ENCODE data around the gene TBC1D4. TPM values are rescaled to one million over a fixed set of nuclear protein-coding genes. Genes with fewer than 3 reads are reported as not detected.

The TBC1D4 gene
- total and polyA plus RNA-seq, 8 donors: 16.6 to 31.7 (median 26.8) TPM

DNA sequence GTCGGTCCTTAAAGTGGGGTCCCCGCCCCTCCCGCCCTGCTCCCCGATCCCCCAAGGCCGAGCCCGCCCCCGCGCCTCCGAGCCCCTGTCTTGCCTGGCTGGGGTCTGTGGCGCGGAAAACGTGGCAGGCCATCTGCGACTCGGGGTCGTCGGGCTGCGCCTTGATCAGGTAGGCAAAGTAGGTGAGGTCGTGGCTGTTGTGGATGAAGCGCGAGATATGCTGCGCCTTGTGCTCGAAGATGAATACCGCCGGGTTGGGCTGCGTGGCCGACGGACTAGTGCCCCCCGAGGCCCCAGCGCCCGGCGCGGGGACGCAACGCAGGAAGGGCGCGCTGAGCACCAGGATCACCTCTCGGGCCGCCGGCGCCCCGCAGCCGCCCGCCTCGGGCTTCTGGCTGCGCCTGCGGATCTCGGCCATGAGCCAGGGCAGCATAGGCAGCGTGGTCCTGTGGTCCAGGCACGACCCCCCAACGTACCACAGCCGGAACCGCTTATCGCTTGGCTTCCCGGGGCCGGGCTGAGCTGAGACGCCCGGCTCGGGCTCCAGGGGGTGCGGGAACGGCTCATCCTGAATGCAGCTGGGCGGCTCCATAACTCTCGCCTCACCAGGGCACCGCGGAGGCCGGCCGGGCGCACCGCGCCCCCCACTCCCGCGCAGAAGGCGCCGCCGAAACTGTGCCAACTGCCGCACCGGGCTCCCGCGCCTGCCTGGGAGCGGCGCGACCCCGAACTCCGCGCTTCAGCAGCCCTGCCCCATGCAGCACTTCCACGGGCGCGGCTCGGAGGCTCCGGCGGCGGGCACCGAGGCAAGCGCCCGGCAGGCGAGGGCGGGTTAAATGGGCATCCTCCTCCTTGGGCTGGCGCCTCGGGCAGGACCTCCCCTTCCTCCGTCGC lies 546 bp downstream of the TBC1D4 start:
- peak overlapping the region; percentile 74 to 82 for H3K27ac ChIP-seq
- ATAC-seq (peak; percentile 36), DNase-seq (peak in 3 of 4 donors; percentile 36 to 82 (median 55))
- no peaks in the 10 kb centered on the region for H3K36me3 ChIP-seq
- TF ChIP-seq, protein P1, sequence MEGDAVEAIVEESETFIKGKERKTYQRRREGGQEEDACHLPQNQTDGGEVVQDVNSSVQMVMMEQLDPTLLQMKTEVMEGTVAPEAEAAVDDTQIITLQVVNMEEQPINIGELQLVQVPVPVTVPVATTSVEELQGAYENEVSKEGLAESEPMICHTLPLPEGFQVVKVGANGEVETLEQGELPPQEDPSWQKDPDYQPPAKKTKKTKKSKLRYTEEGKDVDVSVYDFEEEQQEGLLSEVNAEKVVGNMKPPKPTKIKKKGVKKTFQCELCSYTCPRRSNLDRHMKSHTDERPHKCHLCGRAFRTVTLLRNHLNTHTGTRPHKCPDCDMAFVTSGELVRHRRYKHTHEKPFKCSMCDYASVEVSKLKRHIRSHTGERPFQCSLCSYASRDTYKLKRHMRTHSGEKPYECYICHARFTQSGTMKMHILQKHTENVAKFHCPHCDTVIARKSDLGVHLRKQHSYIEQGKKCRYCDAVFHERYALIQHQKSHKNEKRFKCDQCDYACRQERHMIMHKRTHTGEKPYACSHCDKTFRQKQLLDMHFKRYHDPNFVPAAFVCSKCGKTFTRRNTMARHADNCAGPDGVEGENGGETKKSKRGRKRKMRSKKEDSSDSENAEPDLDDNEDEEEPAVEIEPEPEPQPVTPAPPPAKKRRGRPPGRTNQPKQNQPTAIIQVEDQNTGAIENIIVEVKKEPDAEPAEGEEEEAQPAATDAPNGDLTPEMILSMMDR (IDR thresholded peaks at IDR 0.05): no peak
- H3K9me3 ChIP-seq: no peaks in the 10 kb centered on the region
- peak overlapping the region; percentile 75 to 90 for H3K4me3 ChIP-seq
- peaks cover 3 to 19% of the 10 kb centered on the region in 2 donors for H3K4me1 ChIP-seq
- peaks cover 0 to 45% of the 10 kb centered on the region in 2 donors for H3K27me3 ChIP-seq
- intact Hi-C loops (cut with DNase I): loop anchor here in 1 of 2 donors (10.0 kb wide), 1 partner anchor 107 kb away; no protein-coding TSS in a partner anchor

DNA sequence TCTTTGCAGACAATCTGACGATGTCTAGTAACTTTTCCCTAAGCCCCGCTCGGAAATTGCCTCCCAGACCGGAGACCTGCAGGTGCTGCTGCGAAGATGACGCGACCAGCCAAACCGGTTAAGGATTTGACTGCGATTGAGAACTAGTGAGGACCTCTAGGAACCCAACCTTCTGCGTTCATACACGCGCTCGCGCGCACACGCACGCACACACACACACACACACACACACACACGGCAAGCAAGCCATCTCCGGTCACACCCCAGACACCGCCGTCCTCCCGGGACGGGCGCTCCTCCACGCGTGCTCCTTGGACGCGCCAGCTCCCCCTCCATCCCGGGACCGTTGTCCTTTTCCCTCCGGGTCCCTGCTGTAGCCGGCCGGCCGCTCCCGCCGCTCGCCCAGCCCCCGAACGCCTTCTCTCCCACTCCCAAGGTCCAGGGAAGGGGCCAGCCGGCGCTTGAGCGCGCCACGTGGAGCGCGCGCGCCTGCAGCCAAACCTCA lies 1.2 kb downstream of the TBC1D4 start:
- peak overlapping the region in 1 of 2 donors; percentile 82 for H3K27ac ChIP-seq
- TF ChIP-seq, protein P1 (IDR thresholded peaks at IDR 0.05): no peak

DNA sequence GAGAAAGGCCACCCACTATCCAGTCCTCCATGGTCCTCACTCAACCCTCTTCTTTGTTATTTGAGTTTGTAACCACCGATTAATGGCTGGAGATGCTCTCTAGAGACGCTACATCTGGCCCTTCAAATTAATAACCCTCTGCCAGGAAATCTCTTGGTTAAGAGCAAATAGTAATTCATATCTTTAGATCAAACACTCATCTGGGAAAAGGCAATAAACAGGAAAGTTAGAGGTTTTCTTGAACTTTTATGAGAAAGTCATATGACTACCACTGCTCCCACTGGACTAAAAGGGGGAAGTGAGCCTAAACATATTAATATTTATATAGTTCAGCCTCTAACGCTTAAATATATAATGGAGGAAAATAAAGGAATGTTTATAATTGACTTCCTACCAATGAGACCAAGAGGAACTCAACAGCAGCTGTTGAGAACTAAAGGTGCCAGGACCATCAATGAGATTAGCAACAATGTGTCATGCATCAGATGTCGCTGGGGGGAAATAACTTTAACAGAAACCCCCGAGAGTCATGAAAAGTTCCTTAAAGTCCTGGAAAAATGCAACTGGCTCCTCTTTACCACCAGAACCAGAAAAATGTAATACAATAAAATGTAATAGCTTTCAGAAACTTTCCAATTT lies 2.7 kb downstream of the TBC1D4 start:
- intact Hi-C loops (cut with DNase I): no loop called here
- ATAC-seq (no peak), DNase-seq (no peak)
- TF ChIP-seq, protein P1 (IDR thresholded peaks at IDR 0.05): no peak
- Histone ChIP-seq H3K27ac (no peak overlapping the region), H3K4me3 (no peak overlapping the region), H3K36me3 (no peaks in the 10 kb centered on the region), H3K27me3 (peaks cover 0 to 45% of the 10 kb centered on the region in 2 donors), H3K9me3 (no peaks in the 10 kb centered on the region), H3K4me1 (peaks cover 3 to 19% of the 10 kb centered on the region in 2 donors)

More for the DNA sequence above, 1.2 kb downstream of the TBC1D4 start:
- ATAC-seq: peak; percentile 38
- Histone ChIP-seq H3K36me3 (no peaks in the 10 kb centered on the region), H3K4me1 (peaks cover 3 to 19% of the 10 kb centered on the region in 2 donors), H3K4me3 (peak overlapping the region; percentile 75 to 90), H3K27me3 (peaks cover 0 to 45% of the 10 kb centered on the region in 2 donors), H3K9me3 (no peaks in the 10 kb centered on the region)
- peak; percentile 55 to 84 (median 76) for DNase-seq
- intact Hi-C loops (cut with DNase I): loop anchor here in 1 of 2 donors (10.0 kb wide), 1 partner anchor 106 kb away; no protein-coding TSS in a partner anchor

DNA sequence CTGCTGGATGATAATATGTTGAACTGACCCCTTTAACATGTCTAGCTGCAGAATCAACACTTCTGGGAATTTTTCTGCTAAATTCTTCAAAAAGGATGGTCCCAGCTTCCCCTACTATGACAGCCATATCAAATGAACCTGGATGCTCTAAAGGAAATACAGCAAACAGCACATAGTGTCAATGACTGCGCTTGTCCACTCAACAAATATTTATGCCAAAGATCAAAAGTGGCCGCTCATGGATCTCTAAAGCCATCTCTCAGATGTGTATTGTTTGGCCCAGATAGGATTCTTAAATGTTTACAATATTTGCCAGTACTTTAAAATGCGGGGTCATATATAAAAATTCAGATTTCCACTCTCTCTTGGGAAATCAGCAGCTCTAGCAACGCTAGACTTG lies 3.3 kb downstream of the TBC1D4 start:
- H3K27ac ChIP-seq: no peak overlapping the region

More for the DNA sequence above, 3.3 kb downstream of the TBC1D4 start:
- Histone ChIP-seq H3K36me3 (no peaks in the 10 kb centered on the region), H3K4me1 (peaks cover 3 to 19% of the 10 kb centered on the region in 2 donors), H3K9me3 (no peaks in the 10 kb centered on the region), H3K27me3 (peaks cover 0 to 45% of the 10 kb centered on the region in 2 donors), H3K4me3 (no peak overlapping the region)
- TF ChIP-seq, protein P1 (IDR thresholded peaks at IDR 0.05): no peak
- no peak for ATAC-seq
- intact Hi-C loops (cut with DNase I): no loop called here
- no peak for DNase-seq

Data from left lung (tissue), 10 donors.